HepG2 (cell line): ENCODE results near the gene ADCY7.

Experiments used
- ZFX ChIP-seq: sonication (generic); formaldehyde crosslinking; IDR thresholded peaks from 2 replicates; pipeline ENCODE4 v1.4.0; 2020; ENCODE audit warnings: mild to moderate bottlenecking, low read depth, missing genetic modification reagents, moderate library complexity
- ZNF30 ChIP-seq: sonication (generic); formaldehyde crosslinking; IDR thresholded peaks from 2 replicates; pipeline ENCODE4 v1.5.0; 2020; ENCODE audit warnings: mild to moderate bottlenecking, missing genetic modification reagents
- TF ChIP-seq, protein P1 (sequence below): sonication (generic); formaldehyde crosslinking; IDR thresholded peaks from 2 replicates; pipeline ENCODE4 v1.4.0; 2020; ENCODE audit warnings: missing genetic modification reagents

DNA sequence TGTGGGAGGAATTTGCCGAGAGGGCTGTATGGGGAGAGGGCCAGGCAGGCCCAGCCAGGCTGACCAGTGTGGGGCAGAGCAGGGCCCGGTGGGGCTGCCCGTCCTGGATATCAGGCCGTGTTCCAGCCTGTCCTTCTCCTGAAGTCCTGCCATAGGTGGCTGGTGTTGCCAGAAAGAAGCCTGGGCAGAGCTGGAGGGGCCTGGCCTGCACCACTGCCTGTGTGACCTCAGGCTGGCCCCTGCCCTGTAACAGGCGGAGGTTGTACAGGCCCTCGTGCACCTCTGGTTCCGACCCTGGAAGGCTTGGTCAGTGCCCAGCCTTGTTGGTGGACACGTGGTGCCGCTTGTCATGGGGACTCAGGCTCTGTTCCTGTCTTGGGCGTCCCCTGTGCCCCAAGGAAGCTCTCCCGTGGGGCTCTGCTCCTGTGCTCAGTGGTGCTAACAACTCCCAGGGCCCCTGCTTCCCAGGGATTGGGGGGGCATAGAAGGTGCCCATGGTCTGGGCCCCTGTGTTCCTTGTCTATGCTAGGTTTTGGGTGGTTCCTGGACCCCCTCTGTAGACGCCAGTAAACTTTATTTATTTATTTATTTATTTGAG, 33.3 kb downstream of the ADCY7 start:
- no peak for TF ChIP-seq ZNF30 (CRISPR knock-in tag)
- TF ChIP-seq, protein P1, sequence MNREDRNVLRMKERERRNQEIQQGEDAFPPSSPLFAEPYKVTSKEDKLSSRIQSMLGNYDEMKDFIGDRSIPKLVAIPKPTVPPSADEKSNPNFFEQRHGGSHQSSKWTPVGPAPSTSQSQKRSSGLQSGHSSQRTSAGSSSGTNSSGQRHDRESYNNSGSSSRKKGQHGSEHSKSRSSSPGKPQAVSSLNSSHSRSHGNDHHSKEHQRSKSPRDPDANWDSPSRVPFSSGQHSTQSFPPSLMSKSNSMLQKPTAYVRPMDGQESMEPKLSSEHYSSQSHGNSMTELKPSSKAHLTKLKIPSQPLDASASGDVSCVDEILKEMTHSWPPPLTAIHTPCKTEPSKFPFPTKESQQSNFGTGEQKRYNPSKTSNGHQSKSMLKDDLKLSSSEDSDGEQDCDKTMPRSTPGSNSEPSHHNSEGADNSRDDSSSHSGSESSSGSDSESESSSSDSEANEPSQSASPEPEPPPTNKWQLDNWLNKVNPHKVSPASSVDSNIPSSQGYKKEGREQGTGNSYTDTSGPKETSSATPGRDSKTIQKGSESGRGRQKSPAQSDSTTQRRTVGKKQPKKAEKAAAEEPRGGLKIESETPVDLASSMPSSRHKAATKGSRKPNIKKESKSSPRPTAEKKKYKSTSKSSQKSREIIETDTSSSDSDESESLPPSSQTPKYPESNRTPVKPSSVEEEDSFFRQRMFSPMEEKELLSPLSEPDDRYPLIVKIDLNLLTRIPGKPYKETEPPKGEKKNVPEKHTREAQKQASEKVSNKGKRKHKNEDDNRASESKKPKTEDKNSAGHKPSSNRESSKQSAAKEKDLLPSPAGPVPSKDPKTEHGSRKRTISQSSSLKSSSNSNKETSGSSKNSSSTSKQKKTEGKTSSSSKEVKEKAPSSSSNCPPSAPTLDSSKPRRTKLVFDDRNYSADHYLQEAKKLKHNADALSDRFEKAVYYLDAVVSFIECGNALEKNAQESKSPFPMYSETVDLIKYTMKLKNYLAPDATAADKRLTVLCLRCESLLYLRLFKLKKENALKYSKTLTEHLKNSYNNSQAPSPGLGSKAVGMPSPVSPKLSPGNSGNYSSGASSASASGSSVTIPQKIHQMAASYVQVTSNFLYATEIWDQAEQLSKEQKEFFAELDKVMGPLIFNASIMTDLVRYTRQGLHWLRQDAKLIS (CRISPR knock-in tag): no peak
- no peak for TF ChIP-seq ZFX (CRISPR knock-in tag)
